ENCODE data around the gene NOTCH1.

DNA sequence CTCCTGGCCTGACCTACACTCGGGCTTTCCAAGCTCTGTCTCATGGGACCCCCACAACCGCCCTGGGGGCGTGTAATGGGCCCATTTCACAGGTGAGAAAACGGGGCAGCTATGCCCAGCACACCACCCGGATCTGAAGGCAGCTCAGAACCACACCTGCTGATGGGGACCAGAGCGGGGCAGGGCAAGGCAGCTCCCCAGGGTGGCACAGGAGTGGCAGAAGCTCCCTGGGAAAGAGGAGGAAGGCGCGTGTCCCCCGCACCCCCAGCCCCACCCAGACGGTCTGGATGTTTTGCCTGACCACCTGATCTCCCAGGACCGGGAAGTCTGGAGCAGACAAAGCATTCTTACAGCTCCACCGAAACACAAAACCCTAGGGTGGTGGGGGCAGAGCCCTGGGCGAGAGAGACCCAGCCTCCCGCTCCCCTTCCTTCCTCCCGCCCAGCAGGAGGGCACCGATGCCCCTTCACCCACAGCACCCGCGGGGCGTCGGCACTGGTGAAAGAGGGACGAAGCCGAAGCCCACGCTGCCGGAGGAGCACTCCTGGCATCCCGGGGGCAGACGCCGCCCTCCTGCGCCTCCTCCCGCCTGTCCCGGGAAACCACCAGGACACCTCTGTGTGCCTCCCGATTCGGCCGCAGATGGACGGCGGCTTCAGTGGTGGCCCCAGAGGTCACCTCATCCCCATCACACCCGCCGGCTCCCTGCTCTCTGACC lies 14.5 kb downstream of the NOTCH1 start:
- TF ChIP-seq EZH2 (IDR thresholded peaks at IDR 0.05; ENCODE audit: borderline replicate concordance, insufficient read depth, low read length, poor library complexity, severe bottlenecking), result no peak
- TF ChIP-seq, protein P1, sequence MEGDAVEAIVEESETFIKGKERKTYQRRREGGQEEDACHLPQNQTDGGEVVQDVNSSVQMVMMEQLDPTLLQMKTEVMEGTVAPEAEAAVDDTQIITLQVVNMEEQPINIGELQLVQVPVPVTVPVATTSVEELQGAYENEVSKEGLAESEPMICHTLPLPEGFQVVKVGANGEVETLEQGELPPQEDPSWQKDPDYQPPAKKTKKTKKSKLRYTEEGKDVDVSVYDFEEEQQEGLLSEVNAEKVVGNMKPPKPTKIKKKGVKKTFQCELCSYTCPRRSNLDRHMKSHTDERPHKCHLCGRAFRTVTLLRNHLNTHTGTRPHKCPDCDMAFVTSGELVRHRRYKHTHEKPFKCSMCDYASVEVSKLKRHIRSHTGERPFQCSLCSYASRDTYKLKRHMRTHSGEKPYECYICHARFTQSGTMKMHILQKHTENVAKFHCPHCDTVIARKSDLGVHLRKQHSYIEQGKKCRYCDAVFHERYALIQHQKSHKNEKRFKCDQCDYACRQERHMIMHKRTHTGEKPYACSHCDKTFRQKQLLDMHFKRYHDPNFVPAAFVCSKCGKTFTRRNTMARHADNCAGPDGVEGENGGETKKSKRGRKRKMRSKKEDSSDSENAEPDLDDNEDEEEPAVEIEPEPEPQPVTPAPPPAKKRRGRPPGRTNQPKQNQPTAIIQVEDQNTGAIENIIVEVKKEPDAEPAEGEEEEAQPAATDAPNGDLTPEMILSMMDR (IDR thresholded peaks at IDR 0.05; ENCODE audit: poor library complexity, severe bottlenecking), result no peak
- TF ChIP-seq TAF1 (IDR thresholded peaks at IDR 0.05; ENCODE audit: low read depth), result no peak
- no peak for TF ChIP-seq SMC3 (conservative IDR thresholded peaks at IDR 0.05; ENCODE audit: poor library complexity)
